Cardiac fibroblast (primary cell): ENCODE data around the gene RABL2A.
"Not testable (repeated sequence)": the region's sequence is repeated elsewhere in the genome, so short reads cannot be mapped to it uniquely, and the experiment has no call there.

Source experiments
- DNase-seq, 2 donors: peaks; one replicate each; pipeline versions ENCODE4 v3.0.0 to v3.0.0-alpha.2; 2010; ENCODE audit warnings: low read depth in 2 of 2
- H3K4me3 ChIP-seq, 2 donors: replicated peaks in 1 of 2; 1 replicate in 1 of 2; 2 replicates in 1 of 2; pipeline ENCODE4 v1.5.1; 2011; ENCODE audit warnings: low read depth in 2 of 2, low read length in 2 of 2, mild to moderate bottlenecking in 2 of 2, moderate library complexity in 1 of 2
- TF ChIP-seq, protein P1 (sequence below): IDR thresholded peaks from one replicate; pipeline ENCODE4 v1.5.1; 2011; ENCODE audit warnings: low read depth, mild to moderate bottlenecking, low read length, inconsistent platforms

Gene RABL2A

DNA sequence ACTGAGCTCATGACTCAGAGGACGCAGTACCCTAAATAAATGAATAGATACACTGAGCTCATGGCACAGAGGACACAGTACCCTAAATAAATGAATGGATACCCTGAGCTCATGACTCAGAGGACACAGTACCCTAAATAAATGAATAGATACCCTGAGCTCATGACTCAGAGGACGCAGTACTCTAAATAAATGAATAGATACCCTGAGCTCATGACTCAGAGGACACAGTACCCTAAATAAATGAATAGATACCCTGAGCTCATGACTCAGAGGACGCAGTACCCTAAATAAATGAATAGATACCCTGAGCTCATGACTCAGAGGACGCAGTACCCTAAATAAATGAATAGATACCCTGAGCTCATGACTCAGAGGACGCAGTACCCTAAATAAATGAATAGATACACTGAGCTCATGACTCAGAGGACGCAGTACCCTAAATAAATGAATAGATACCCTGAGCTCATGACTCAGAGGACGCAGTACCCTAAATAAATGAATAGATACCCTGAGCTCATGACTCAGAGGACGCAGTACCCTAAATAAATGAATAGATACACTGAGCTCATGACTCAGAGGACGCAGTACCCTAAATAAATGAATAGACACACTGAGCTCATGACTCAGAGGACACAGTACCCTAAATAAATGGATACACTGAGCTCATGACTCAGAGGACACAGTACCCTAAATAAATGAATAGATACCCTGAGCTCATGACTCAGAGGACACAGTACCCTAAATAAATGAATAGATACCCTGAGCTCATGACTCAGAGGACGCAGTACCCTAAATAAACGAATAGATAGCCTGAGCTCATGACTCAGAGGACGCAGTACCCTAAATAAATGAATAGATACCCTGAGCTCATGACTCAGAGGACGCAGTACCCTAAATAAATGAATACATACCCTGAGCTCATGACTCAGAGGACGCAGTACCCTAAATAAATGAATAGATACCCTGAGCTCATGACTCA lies 24.1 kb downstream of the RABL2A start:
- not testable (repeated sequence) for DNase-seq, H3K4me3 ChIP-seq

GRCh38 chr2:113652599-113652998 lies 25.5 kb downstream of the RABL2A start:
- not testable (repeated sequence) for DNase-seq, H3K4me3 ChIP-seq

DNA sequence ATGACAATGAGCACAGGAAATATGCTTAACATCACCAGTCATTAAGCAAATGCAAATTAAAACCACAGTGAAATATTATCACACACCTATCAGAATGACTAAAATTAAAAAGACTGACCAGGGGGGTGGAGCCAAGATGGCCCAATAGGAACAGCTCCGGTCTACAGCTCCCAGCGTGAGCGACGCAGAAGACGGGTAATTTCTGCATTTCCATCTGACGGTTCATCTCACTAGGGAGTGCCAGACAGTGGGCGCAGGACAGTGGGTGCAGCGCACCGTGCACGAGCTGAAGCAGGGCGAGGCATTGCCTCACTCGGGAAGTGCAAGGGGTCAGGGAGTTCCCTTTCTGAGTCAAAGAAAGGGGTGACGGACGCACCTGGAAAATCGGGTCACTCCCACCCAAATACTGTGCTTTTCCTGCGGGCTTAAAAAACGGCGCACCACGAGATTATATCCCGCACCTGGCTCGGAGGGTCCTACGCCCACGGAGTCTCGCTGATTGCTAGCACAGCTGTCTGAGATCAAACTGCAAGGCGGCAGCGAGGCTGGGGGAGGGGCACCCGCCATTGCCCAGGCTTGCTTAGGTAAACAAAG lies 29.1 kb downstream of the RABL2A start:
- not testable (repeated sequence) for DNase-seq

DNA sequence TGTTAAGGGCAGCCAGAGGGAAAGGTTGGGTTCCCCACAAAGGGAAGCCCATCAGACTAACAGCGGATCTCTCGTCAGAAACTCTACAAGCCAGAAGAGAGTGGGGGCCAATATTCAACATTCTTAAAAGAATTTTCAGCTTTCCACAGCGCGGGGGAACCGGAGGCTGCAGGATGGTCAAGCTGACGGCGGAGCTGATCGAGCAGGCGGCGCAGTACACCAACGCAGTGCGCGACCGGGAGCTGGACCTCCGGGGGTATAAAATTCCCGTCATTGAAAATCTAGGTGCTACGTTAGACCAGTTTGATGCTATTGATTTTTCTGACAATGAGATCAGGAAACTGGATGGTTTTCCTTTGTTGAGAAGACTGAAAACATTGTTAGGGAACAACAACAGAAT lies 30.7 kb downstream of the RABL2A start:
- not testable (repeated sequence) for DNase-seq, H3K4me3 ChIP-seq

More for the DNA sequence above, 29.1 kb downstream of the RABL2A start:
- not testable (repeated sequence) for H3K4me3 ChIP-seq

DNA sequence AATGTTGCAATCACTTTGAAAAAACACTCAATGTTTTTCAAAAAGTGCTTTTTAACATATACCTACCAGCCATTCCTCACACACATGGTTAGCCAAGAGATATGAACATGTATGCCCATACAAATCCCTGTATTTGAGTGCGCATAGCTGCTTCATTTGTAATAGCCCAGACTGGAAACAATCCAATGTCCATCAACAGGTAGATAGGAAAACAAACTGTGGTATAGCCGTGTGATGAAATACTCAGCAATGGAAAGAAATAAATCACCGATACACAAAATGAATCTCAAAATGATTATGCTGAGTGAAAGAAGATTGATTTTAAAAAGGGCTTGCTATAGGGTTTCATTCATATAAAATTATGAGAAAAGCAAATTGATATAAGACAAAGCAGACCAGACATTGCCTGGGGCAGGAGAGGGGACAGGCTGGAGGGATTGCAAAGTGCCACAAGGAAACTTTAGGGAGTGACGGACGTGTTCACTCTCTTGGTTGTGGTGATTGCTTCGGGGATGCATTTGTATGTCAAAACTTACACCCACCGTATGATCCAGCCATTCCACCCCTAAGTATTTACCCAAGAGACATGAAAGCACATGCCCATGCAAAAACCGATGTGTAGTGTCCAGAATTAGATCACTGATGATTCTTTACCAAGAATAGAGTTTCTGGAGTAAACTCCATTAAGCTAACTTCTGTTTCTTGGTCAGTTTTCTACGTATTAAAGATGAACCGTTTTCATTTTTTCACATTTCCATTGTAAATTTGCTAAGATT lies 36.4 kb downstream of the RABL2A start:
- DNase-seq, H3K4me3 ChIP-seq: not testable (repeated sequence)

DNA sequence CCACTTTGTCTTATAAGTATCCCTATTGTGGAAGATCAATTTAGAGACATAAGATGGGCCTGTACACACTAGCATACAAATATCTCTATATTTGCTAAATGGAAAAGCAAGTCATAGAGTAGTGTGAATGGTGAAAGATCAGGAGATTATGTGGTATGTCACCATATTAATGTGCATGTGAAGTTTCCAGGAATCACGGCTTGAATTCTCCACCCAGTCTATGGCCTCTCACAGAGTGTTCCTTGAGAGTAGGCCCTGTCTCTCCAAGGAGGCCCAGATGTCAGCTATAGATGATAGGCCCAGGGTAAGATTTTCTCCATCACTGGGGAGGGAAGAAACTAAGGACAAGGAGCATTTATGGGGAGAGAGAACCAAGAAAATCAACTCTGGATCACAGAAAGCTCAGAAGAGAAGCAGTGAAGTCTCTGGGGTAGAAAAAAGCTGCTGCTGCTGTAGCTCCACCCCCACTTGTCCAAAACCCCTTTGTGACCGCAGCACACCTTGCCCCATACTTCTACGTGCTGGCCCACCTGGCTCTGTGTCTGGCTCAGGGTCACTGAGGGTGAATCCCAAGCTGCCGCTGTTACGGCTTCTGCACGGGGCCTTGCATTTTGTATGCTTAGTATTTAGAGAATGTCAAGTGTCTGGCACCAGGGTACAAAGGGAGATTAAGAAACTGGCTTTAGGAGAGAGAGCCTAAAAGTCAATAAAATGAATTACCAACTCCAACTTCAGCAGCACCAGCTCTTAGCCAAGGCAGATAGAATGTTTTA lies 37.9 kb downstream of the RABL2A start:
- DNase-seq, H3K4me3 ChIP-seq: not testable (repeated sequence)

DNA sequence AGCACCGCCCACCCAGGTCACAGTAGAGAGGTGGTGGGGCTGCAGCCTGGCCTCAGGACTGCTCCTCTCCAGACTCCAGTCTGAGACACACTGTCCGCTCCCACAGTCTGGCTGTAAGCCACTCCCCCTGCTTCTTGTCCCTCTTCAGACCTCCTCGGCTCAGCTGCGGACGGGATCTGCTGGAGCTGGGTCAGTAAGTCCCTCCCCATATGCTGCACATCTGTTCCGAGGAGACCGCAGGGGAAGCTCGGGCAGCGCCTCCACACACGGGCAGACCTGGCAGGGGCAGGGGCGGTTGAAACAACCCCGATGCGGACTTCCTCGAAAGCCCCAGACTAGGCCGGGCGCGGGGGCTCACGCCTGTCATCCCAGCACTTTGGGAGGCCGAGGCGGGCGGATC lies 41.9 kb downstream of the RABL2A start:
- not testable (repeated sequence) for H3K4me3 ChIP-seq, DNase-seq

DNA sequence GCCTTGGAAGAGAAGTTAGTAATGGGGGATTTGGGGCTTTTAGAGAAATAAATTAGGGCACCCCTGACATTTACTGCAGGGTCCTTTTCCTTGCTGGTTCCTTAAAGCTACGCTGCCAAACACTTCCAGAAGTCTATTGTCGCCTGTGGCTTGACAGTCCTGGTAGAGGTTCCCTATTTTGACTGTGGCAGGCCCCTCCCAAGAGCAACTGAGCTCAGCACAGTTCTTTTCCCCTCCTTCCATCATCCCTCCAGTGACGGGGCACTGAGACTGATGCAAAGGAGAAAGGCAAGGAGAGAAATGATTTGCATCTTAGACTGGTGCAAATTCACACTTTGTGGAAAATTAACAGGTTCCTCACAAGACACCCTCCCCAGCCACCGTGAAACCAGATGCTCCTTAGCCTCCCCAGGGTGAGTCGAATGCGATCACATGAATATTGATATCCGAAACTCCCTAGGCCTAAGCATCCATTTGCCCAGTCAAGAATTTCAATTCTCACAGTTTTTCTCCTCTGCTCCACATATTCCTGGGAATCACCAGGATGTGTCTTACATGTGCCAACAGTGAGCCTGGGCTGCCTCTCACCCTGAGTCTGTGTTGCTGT lies 45.4 kb downstream of the RABL2A start:
- TF ChIP-seq, protein P1, sequence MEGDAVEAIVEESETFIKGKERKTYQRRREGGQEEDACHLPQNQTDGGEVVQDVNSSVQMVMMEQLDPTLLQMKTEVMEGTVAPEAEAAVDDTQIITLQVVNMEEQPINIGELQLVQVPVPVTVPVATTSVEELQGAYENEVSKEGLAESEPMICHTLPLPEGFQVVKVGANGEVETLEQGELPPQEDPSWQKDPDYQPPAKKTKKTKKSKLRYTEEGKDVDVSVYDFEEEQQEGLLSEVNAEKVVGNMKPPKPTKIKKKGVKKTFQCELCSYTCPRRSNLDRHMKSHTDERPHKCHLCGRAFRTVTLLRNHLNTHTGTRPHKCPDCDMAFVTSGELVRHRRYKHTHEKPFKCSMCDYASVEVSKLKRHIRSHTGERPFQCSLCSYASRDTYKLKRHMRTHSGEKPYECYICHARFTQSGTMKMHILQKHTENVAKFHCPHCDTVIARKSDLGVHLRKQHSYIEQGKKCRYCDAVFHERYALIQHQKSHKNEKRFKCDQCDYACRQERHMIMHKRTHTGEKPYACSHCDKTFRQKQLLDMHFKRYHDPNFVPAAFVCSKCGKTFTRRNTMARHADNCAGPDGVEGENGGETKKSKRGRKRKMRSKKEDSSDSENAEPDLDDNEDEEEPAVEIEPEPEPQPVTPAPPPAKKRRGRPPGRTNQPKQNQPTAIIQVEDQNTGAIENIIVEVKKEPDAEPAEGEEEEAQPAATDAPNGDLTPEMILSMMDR: no peak
- no peak for DNase-seq
- no peak overlapping the region for H3K4me3 ChIP-seq

DNA sequence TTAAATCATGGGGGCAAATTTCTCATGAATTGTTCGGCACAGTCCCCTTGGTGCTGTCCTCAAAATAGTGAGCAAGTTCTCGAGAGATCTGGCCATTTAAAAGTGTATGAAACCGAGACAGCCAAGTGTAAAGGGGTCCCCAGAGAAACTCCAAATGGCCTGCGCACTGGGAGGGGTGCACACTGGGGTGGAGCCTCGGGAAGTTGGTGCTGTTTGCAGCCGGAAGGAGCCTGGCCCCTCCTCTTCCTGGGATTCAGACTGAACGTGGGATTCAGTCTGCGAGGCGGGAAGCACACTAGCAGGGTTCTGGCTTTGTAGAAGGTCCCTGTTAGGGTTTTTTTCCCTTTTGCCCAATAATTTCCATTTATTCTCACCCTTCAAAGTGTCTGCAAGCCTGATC lies 48.8 kb downstream of the RABL2A start:
- TF ChIP-seq, protein P1: no peak
- DNase-seq: no peak
- H3K4me3 ChIP-seq: no peak overlapping the region
